GM18505 (cell line): ENCODE results near the gene WDR7.
A peak's percentile ranks its signal among the peaks of the same experiment; 100 is the strongest.

ENCODE experiments used
- ATAC-seq: cut with Tn5 transposase; IDR thresholded peaks from one replicate; pipeline ENCODE4 v1.9.1; 2021; ENCODE audit not compliant: unreplicated experiment
- POLR2A ChIP-seq: IDR thresholded peaks from 4 replicates; pipeline ENCODE4 v1.6.1; 2011; ENCODE audit warnings: borderline replicate concordance; ENCODE audit not compliant: insufficient read depth, insufficient read length; ENCODE audit errors: extremely low read depth

Gene WDR7

DNA sequence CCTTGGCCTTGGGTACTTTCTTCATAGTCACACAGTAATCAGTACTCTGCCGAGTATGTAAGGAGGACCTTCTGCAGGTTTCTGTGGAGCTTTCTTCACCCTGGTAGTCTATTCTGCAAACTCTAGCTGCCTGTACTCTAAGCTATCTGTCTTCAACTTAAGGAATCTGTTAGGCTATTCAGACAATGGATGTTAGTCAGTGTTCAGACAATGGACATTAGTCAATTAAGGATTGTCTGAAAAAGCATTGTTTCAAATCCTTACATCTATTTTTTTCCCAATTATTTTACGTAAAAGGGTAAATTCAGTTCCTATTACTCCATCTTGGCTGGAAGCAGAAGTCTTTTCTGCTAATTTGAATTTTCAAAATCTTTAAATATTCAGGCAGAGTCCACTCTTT is 75.7 kb downstream of the WDR7 start:
- TF ChIP-seq POLR2A, result no peak
- ATAC-seq, result no peak

- no peak for ATAC-seq
- TF ChIP-seq POLR2A, result no peak
Observed at GRCh38 chr18:56727399-56727798, 76.2 kb downstream of the WDR7 start.

DNA sequence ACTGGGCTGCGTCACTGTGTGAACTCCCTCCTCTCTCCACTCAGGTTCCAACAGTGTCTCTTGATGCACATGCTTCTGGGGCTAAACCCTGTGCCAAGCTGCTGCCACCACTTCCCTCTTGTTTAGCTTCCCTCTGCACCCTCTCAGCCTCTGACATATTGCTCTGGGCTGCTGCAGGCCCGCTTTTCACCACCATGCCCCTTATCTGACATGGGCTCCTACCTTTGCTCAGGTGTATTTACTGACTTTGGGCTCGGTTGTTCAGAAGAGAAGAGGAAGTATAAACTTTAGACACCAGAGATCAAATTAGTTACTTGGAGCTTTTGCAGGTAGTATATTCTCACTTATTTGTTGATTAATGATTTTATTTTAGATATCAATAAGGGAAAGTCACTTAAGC is 77.6 kb downstream of the WDR7 start:
- no peak for TF ChIP-seq POLR2A
- no peak for ATAC-seq

DNA sequence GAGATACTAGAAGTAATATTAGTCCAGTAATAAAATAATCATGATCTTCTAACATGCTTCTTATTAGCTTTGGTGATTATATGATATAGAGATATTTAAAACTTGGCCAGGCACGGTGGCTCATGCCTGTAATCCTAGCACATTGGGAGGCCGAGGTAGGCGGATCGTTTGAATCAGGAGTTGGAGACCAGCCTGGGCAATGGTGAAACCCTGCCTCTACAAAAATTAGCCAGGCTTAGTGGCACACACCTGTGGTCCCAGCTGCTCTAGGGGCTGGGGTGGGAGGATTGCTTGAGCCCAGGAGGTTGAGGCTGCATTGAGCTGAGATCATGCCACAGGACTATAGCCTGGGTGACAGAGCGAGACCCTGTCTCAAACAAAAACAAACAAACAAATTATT is 87.0 kb downstream of the WDR7 start:
- TF ChIP-seq POLR2A, result no peak

DNA sequence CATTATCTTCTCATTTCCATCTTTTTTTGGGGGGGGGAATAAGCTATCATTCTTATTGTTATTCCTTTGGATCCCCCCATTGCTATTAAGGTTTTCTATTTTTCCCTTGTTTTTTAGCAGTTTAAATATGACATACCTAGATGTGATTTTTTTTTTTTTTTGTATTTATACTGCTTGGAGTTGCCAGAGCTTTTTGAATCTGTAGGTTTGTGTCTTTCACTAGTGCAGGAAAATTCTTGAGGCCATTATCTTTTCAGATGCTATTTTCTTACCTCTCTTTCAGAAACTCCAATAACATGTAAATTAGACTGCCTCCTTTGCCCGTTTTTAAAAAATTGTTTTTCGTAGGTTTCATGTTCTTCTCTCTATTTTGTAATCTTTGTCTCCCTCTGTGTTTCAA is 88.6 kb downstream of the WDR7 start:
- no peak for TF ChIP-seq POLR2A
- no peak for ATAC-seq

More for the DNA sequence above, 87.0 kb downstream of the WDR7 start:
- ATAC-seq, result no peak

DNA sequence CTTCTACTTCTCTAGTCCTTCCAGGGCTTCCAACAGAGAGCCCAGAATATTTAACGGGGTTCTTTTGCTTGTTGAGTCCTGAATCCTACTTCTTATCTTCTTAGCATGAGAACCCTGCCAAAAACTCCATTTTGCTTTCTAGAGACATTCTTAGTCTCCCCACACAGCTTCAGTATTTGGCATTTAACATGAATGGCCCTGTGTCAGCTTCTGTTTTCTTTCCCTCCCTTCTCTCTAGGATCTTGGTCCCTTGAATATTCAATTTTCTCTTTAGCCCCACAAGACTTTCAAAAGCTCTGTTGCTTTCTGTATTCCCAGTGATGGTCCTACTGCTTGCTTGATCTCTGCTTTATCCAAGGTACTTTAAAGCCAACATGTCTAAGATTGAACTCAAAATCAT is 89.5 kb downstream of the WDR7 start:
- no peak for ATAC-seq
- TF ChIP-seq POLR2A, result no peak

DNA sequence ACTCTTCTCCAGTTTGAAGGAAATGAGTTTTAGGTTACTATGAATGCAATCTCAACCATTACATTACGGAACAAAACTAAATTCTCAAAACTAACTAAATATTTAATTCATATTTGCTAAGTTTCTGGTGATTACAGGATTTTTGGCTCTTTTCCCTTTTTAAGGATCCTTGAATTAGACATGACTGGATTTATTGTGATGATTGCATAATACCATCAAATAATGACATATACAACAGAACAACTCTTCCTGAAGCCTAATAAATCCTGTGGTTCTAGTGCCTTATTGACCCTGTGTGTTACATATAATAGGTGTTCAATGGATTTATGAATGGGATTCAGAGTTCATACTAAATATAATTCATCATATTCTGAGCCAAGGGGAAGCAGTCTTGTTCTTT is 90.5 kb downstream of the WDR7 start:
- no peak for TF ChIP-seq POLR2A

DNA sequence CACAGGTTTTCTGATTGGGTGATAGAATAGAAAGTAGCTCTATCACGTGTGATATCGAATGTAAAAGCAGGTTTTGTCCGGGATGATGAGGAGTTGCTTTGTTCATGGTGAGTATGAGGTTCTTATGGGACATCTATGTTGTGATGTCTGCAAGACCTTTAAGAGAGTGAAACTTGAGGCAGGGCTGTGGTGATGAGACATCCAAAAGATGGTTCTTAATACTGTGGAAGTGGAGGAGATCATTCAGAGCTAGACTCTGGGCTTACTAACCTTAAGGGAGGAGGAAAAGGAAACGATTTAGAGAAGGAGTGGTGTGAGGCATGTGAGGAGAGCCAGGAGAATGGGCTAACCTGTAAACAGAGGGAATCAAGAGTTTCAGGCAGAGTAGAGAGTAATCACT is 92.0 kb downstream of the WDR7 start:
- TF ChIP-seq POLR2A, result no peak
- no peak for ATAC-seq

More for the DNA sequence above, 90.5 kb downstream of the WDR7 start:
- no peak for ATAC-seq

GRCh38 chr18:56747032-56747658 is 96.0 kb downstream of the WDR7 start:
- ATAC-seq, result peak; percentile 53
- TF ChIP-seq POLR2A, result no peak

DNA sequence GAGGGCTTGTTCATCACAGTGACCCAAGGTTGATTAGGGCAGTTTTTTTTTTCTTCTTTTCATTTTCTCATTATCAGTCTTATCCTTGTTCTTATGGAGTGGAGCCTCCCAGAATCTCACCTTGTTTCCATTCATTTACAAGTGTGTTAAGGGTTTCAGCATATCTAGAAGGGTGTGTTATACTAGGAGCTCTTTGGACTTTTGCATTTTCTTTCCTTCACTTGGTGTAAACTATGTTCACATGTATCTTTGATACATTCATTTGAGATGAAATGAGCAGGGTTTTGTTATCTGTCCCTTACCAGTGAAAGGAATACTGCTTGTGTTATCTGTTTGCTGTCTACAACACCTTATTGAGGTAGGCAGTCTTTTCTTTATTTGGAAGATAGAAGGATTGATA is 96.7 kb downstream of the WDR7 start:
- TF ChIP-seq POLR2A, result no peak
- ATAC-seq, result no peak

GRCh38 chr18:56748698-56749268 is 97.6 kb downstream of the WDR7 start:
- ATAC-seq, result no peak
- TF ChIP-seq POLR2A, result no peak

GRCh38 chr18:56756966-56757365 is 105.8 kb downstream of the WDR7 start:
- no peak for ATAC-seq
- TF ChIP-seq POLR2A, result no peak

GRCh38 chr18:56770097-56770496 is 118.9 kb downstream of the WDR7 start:
- no peak for ATAC-seq
- no peak for TF ChIP-seq POLR2A

DNA sequence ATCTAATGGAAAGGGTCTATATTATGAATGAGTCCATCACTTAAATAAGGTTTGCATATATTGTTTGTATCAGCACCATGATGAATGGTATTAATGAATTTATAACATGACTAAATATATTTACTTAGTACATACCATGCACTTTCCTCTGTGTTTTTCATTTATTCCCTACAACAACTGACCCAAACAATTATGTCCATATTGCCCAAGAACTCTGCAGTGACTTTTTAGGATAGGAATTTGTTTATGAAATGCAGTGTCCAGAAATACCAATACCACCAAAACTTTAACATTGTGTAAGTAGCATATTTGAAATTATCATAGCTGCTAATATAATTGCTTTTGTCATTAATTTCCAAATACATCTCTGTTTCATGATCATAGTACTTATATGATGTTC is 119.7 kb downstream of the WDR7 start:
- no peak for ATAC-seq
- no peak for TF ChIP-seq POLR2A
